H1 (cell line): ENCODE data around the gene SULF2. TPM values are rescaled to one million over a fixed set of nuclear protein-coding genes. Genes with fewer than 3 reads are reported as not detected.

Experiments
- CTCF ChIA-PET: fragments of 300-600 bp; sonication (Branson Sonifier 250); formaldehyde crosslinking; loops from one replicate; lab custom pipeline; 2021; ENCODE audit not compliant: partially characterized antibody; lab: Charles Lee
- POLR2A ChIA-PET: fragments of 300-600 bp; sonication (Branson Sonifier 250); formaldehyde crosslinking; loops from one replicate; lab custom pipeline; 2021; ENCODE audit warnings: inconsistent platforms; ENCODE audit not compliant: partially characterized antibody; lab: Charles Lee
- DNase-seq, 2 experiments: peaks; one replicate each; pipeline versions ENCODE4 v3.0.0 to v3.0.0-alpha.2; 2010 to 2022; ENCODE audit warnings: low spot score in 2 of 2, low read depth in 1 of 2, mixed read lengths in 1 of 2
- FAIRE-seq: peaks from 2 replicates; lab custom pipeline; 2011; peaks lifted over from hg19 to GRCh38; lab: Jason Lieb, UNC
- H2AFZ ChIP-seq: 2 replicates; pipeline ENCODE4 v1.8.1; 2012; ENCODE audit warnings: low read length, inconsistent platforms
- H2AK5ac ChIP-seq: 2 replicates; pipeline ENCODE4 v1.6.1; 2013; ENCODE audit warnings: low read depth, low read length
- H2BK120ac ChIP-seq: replicated peaks from 2 replicates; pipeline ENCODE3; 2013; ENCODE audit warnings: low read depth, low read length, inconsistent platforms
- H2BK12ac ChIP-seq: 2 replicates; pipeline ENCODE4 v1.6.1; 2013; ENCODE audit warnings: low read depth, low read length
- H2BK15ac ChIP-seq: 2 replicates; pipeline ENCODE4 v1.6.1; 2013; ENCODE audit warnings: low read length
- H2BK20ac ChIP-seq: 2 replicates; pipeline ENCODE4 v1.6.1; 2013; ENCODE audit warnings: low read length
- H2BK5ac ChIP-seq: 2 replicates; pipeline ENCODE4 v1.6.1; 2013; ENCODE audit warnings: low read depth, low read length
- H3K14ac ChIP-seq: 2 replicates; pipeline ENCODE4 v1.6.1; 2013; ENCODE audit warnings: inconsistent platforms; ENCODE audit not compliant: insufficient read length
- H3K18ac ChIP-seq: 2 replicates; pipeline ENCODE4 v1.6.1; 2013; ENCODE audit warnings: low read length; ENCODE audit errors: extremely low read depth
- H3K23ac ChIP-seq: 2 replicates; pipeline ENCODE4 v1.6.1; 2013; ENCODE audit warnings: inconsistent platforms; ENCODE audit not compliant: insufficient read length
- H3K23me2 ChIP-seq: 2 replicates; pipeline ENCODE4 v1.6.1; 2013; ENCODE audit warnings: low read depth, low read length
- H3K27ac ChIP-seq: 2 replicates; pipeline ENCODE4 v1.6.1; 2011; ENCODE audit warnings: low read depth, low read length, inconsistent platforms
- H3K27me3 ChIP-seq, 4 experiments: replicated peaks in 1 of 4; 1 replicate in 1 of 4; 2 replicates in 3 of 4; pipeline versions ENCODE4 v1.6.1 to v1.8.1; 2011 to 2013; ENCODE audit warnings: low read length in 3 of 4, mild to moderate bottlenecking in 3 of 4, inconsistent platforms in 2 of 4, mixed read lengths in 2 of 4, moderate library complexity in 1 of 4; ENCODE audit not compliant: control insufficient read depth in 3 of 4, insufficient read depth in 3 of 4; ENCODE audit errors: extremely low read depth in 1 of 4
- H3K36me3 ChIP-seq, 4 experiments: 2 replicates each; pipeline versions ENCODE4 v1.6.1 to v1.8.1; 2011 to 2013; ENCODE audit warnings: mild to moderate bottlenecking in 4 of 4, low read length in 3 of 4, moderate library complexity in 2 of 4, control low read depth in 1 of 4, inconsistent platforms in 1 of 4; ENCODE audit not compliant: insufficient read depth in 4 of 4, control insufficient read depth in 2 of 4
- H3K4ac ChIP-seq: replicated peaks from 2 replicates; pipeline ENCODE3; 2013; ENCODE audit warnings: low read length, low read depth, mixed read lengths, inconsistent platforms; ENCODE audit not compliant: insufficient read length
- H3K4me1 ChIP-seq, 4 experiments: replicated peaks in 1 of 4; 1 replicate in 1 of 4; 2 replicates in 3 of 4; pipeline versions ENCODE4 v1.6.1 to v1.8.1; 2011 to 2013; ENCODE audit warnings: low read length in 3 of 4, inconsistent platforms in 2 of 4, mixed read lengths in 1 of 4; ENCODE audit not compliant: insufficient read depth in 4 of 4, control insufficient read depth in 3 of 4
- H3K4me2 ChIP-seq, 2 experiments: 2 replicates each; pipeline versions ENCODE4 v1.6.1 to v1.8.1; 2011 to 2013; ENCODE audit warnings: low read depth in 2 of 2, low read length in 2 of 2, control low read depth in 1 of 2, inconsistent platforms in 1 of 2, mild to moderate bottlenecking in 1 of 2; ENCODE audit not compliant: insufficient read depth in 1 of 2
- H3K4me3 ChIP-seq, 4 experiments: fragments of 200-600, 300-600 bp in 1 of 4; sonication (generic), shearing (Covaris generic), sonication (Bioruptor Twin) in 1 of 4; 2 replicates each; pipeline versions ENCODE4 v1.5.1 to v1.8.1; 2011 to 2016; ENCODE audit warnings: low read length in 4 of 4, low read depth in 3 of 4, control low read depth in 2 of 4, inconsistent platforms in 2 of 4, mild to moderate bottlenecking in 2 of 4, mixed read lengths in 1 of 4, moderate library complexity in 1 of 4; ENCODE audit not compliant: insufficient read depth in 2 of 4; ENCODE audit errors: extremely low read depth in 1 of 4
- H3K56ac ChIP-seq: replicated peaks from 2 replicates; pipeline ENCODE3; 2013; ENCODE audit warnings: low read depth, mild to moderate bottlenecking, mixed read lengths, low read length, inconsistent platforms; ENCODE audit not compliant: insufficient read length
- H3K79me1 ChIP-seq: 2 replicates; pipeline ENCODE4 v1.6.1; 2013; ENCODE audit warnings: low read depth, low read length, control low read depth
- H3K79me2 ChIP-seq, 2 experiments: 2 replicates each; pipeline versions ENCODE4 v1.6.1 to v1.8.1; 2012 to 2013; ENCODE audit warnings: low read length in 2 of 2, mild to moderate bottlenecking in 2 of 2, inconsistent platforms in 1 of 2; ENCODE audit not compliant: insufficient read depth in 2 of 2, control insufficient read depth in 1 of 2
- H3K9ac ChIP-seq, 4 experiments: replicated peaks in 1 of 4; 1 replicate in 1 of 4; 2 replicates in 3 of 4; pipeline versions ENCODE4 v1.6.1 to v1.8.1; 2011 to 2013; ENCODE audit warnings: low read depth in 3 of 4, low read length in 3 of 4, control low read depth in 2 of 4, mild to moderate bottlenecking in 2 of 4, moderate library complexity in 2 of 4, inconsistent platforms in 1 of 4; ENCODE audit errors: extremely low read depth in 1 of 4
- H3K9me3 ChIP-seq, 2 experiments: 2 replicates each; pipeline versions ENCODE4 v1.6.1 to v1.8.1; 2012 to 2013; ENCODE audit warnings: mild to moderate bottlenecking in 2 of 2, moderate library complexity in 2 of 2, control low read depth in 1 of 2, inconsistent platforms in 1 of 2, low read depth in 1 of 2, low read length in 1 of 2, mixed read lengths in 1 of 2; ENCODE audit not compliant: insufficient read depth in 2 of 2
- H4K20me1 ChIP-seq, 2 experiments: replicated peaks in 1 of 2; 2 replicates each; pipeline versions ENCODE3 to v1.8.1; 2011 to 2013; ENCODE audit warnings: inconsistent platforms in 2 of 2, low read length in 2 of 2, mild to moderate bottlenecking in 1 of 2; ENCODE audit not compliant: insufficient read depth in 2 of 2, control insufficient read depth in 1 of 2
- H4K5ac ChIP-seq: 2 replicates; pipeline ENCODE4 v1.6.1; 2013; ENCODE audit warnings: low read length, low read depth, mixed read lengths, inconsistent platforms; ENCODE audit not compliant: insufficient read length
- H4K8ac ChIP-seq: 2 replicates; pipeline ENCODE4 v1.8.0; 2013; ENCODE audit warnings: mild to moderate bottlenecking, moderate library complexity, low read length, inconsistent platforms; ENCODE audit not compliant: insufficient read depth; ENCODE audit errors: extremely low read depth
- H4K91ac ChIP-seq: replicated peaks from 2 replicates; pipeline ENCODE3; 2013; ENCODE audit warnings: low read length, mixed read lengths, inconsistent platforms; ENCODE audit not compliant: insufficient read length
- YY1 ChIP-seq: IDR thresholded peaks from 2 replicates; pipeline ENCODE4 v1.6.1; 2011; ENCODE audit warnings: low read depth, mild to moderate bottlenecking, low read length
- WGBS, 2 experiments: shearing (Covaris generic) in 1 of 2; methylation state at CpG; one replicate each; pipeline versions ENCODE4 v1.1.6 to v1.1.7; 2013 to 2015; ENCODE audit warnings: low lambda C conversion rate in 2 of 2, mixed read lengths in 2 of 2, inconsistent platforms in 1 of 2, low coverage in 1 of 2, missing lambda C conversion rate in 1 of 2; ENCODE audit not compliant: insufficient replicate concordance in 2 of 2, insufficient coverage in 1 of 2, insufficient read length in 1 of 2; ENCODE audit errors: extremely low coverage in 1 of 2, missing lambda C conversion rate in 1 of 2; 5-methylcytosine and 5-hydroxymethylcytosine counted together
- polyA plus RNA-seq, 7 experiments: library from polyadenylated mRNA; depleted of rRNA in 3 of 7; stranded (reverse) in 5 of 7; unstranded in 2 of 7; fragments of >200 nt in 5 of 7; fragments of 200-250 nt in 2 of 7; gene quantifications; 1 replicate in 5 of 7; 2 replicates in 1 of 7; 4 replicates in 1 of 7; pipeline versions ENCODE4 v1.2.1 to v1.2.3, GENCODE V29; 2011 to 2013; ENCODE audit warnings: missing spikeins in 2 of 7, mixed read lengths in 2 of 7
- total RNA-seq: library from RNA; stranded (reverse); fragmentation: NEBNext Ultra II Directional; extraction: Animal tissue kit (Norgen Biotek cat#: 25700); gene quantifications from 2 replicates; pipeline ENCODE4 v1.2.1, GENCODE V29; 2021

The SULF2 gene
- total and polyA plus RNA-seq, 2 of the 8 experiments (the other 6 are each of a cell fraction or from before 2014, with no cell fraction given): 15.7 to 28.2 TPM

DNA sequence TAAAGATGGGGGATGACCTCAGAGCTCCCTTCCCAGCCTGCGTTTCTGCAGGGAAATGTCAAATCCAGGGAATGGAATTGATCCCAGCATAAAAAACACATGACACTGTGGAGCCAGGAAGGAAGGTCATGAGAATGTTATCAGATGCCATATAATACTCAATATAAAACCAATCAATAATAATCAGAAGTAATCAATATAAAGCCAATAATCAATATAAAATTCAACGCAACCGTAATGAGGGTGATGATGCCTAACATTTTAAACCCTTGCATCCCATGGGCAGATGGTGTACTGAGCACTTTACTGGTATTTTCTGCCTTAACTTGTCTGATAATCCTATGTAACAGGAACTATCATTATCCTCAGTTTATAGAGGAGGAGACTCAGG lies 30.1 kb upstream of the SULF2 start:
- FAIRE-seq: no peak
- no peak for DNase-seq
- Histone ChIP-seq H3K18ac (no peak overlapping the region), H2BK12ac (no peak overlapping the region), H3K79me1 (no peaks in the 10 kb centered on the region), H4K5ac (no peak overlapping the region), H3K27ac (no peak overlapping the region), H3K23ac (no peak overlapping the region), H3K23me2 (no peaks in the 10 kb centered on the region), H2BK5ac (no peak overlapping the region), H3K27me3 (peaks cover 0 to 3% (median under 1%) of the 10 kb centered on the region in 4 experiments; a peak in 1 of 7 replicates), H2AFZ (no peak overlapping the region), H4K91ac (no peak overlapping the region), H3K4ac (no peak overlapping the region), H3K79me2 (no peaks in the 10 kb centered on the region), H2BK120ac (no peak overlapping the region), H3K4me2 (no peak overlapping the region), H4K20me1 (no peaks in the 10 kb centered on the region), H3K56ac (no peak overlapping the region), H3K9ac (no peak overlapping the region), H2BK15ac (no peak overlapping the region), H3K36me3 (no peaks in the 10 kb centered on the region), H3K14ac (no peak overlapping the region), H3K4me3 (no peak overlapping the region), H3K4me1 (peaks cover 0 to 3% (median 1%) of the 10 kb centered on the region in 4 experiments; a peak in 2 of 7 replicates), H2AK5ac (no peak overlapping the region), H3K9me3 (no peaks in the 10 kb centered on the region), H4K8ac (no peak overlapping the region), H2BK20ac (no peak overlapping the region)
- ChIA-PET CTCF (no interaction called here), POLR2A (no interaction called here)
- 89% methylated on average over 3 of the region's 3 CpGs; no CpG with 5 or more reads in 1 of the 2 experiments for WGBS, 2 experiments
- no peak for TF ChIP-seq YY1
